HEK293 (cell line): ENCODE results near the gene PLEKHG5.

Source experiments
- OSR2 ChIP-seq: fragments of 450-650 bp; formaldehyde crosslinking; IDR thresholded peaks from 2 replicates; pipeline ENCODE4 v1.5.1; 2016; ENCODE audit warnings: missing biosample characterization, missing genetic modification characterization
- ZEB2 ChIP-seq: fragments of 450-650 bp; formaldehyde crosslinking; IDR thresholded peaks from 2 replicates; pipeline ENCODE4 v1.5.1; 2016; ENCODE audit warnings: missing biosample characterization, missing genetic modification characterization
- ZFP69B ChIP-seq: fragments of 450-650 bp; formaldehyde crosslinking; IDR thresholded peaks from 2 replicates; pipeline ENCODE4 v1.5.1; 2016; ENCODE audit warnings: missing biosample characterization, missing genetic modification characterization
- ZNF174 ChIP-seq: fragments of 450-650 bp; formaldehyde crosslinking; IDR thresholded peaks from 2 replicates; pipeline ENCODE4 v1.5.0; 2017; ENCODE audit warnings: missing biosample characterization, mild to moderate bottlenecking, missing genetic modification characterization
- ZNF274 ChIP-seq, 2 experiments: fragments of 200-500 bp in 1 of 2; fragments of 450-650 bp in 1 of 2; sonication (Bioruptor generic) in 1 of 2; formaldehyde crosslinking in 1 of 2; IDR thresholded peaks; 2 replicates each; pipeline versions ENCODE4 v1.5.1 to v1.6.1; 2014 to 2016; ENCODE audit warnings: borderline replicate concordance in 1 of 2, inconsistent platforms in 1 of 2, low read length in 1 of 2, missing biosample characterization in 1 of 2, missing genetic modification characterization in 1 of 2
- ZNF311 ChIP-seq: fragments of 450-650 bp; formaldehyde crosslinking; IDR thresholded peaks from 2 replicates; pipeline ENCODE4 v1.5.1; 2017; ENCODE audit warnings: missing biosample characterization, missing genetic modification characterization, borderline replicate concordance
- ZNF501 ChIP-seq: fragments of 450-650 bp; formaldehyde crosslinking; IDR thresholded peaks from 2 replicates; pipeline ENCODE4 v1.5.1; 2016; ENCODE audit warnings: missing biosample characterization, missing genetic modification characterization
- ZNF677 ChIP-seq: fragments of 450-650 bp; IDR thresholded peaks from 2 replicates; pipeline ENCODE4 v1.5.0; 2018; ENCODE audit warnings: missing biosample characterization, mild to moderate bottlenecking, missing genetic modification characterization, moderate library complexity
- TF ChIP-seq, protein P1 (sequence below): fragments of 450-650 bp; formaldehyde crosslinking; IDR thresholded peaks from 2 replicates; pipeline ENCODE4 v1.5.1; 2016; ENCODE audit warnings: missing biosample characterization, missing genetic modification characterization, borderline replicate concordance
- TF ChIP-seq, protein P2 (sequence below): fragments of 450-650 bp; formaldehyde crosslinking; IDR thresholded peaks from 2 replicates; pipeline ENCODE4 v1.5.1; 2017; ENCODE audit warnings: missing biosample characterization, missing genetic modification characterization
- TF ChIP-seq, protein P3 (sequence below): fragments of 450-650 bp; formaldehyde crosslinking; IDR thresholded peaks from 2 replicates; pipeline ENCODE4 v1.5.1; 2016; ENCODE audit warnings: missing biosample characterization, missing genetic modification characterization
- TF ChIP-seq, protein P4 (sequence below): fragments of 450-650 bp; formaldehyde crosslinking; IDR thresholded peaks from 2 replicates; pipeline ENCODE4 v1.5.1; 2016; ENCODE audit warnings: missing biosample characterization, missing genetic modification characterization, borderline replicate concordance

DNA sequence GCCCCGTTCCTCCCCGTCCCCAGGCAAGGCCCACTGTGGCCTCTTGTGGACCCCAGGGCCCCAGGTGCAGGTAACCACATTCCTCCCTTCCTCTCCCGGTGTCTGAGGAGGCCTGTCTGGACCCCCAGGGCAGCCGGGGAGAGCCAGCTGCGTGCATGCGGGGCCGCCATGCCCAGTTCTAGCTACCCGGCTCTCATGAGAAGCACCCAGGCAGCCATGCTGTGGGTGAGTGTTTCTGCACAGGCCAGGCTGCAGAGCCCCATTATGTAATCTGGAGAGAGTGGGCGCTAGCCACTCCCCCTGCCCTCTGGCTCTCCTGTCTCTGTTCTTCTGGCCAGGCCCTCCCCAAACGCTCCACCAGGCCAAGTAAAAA lies 18.4 kb upstream of the PLEKHG5 start:
- TF ChIP-seq, protein P1, sequence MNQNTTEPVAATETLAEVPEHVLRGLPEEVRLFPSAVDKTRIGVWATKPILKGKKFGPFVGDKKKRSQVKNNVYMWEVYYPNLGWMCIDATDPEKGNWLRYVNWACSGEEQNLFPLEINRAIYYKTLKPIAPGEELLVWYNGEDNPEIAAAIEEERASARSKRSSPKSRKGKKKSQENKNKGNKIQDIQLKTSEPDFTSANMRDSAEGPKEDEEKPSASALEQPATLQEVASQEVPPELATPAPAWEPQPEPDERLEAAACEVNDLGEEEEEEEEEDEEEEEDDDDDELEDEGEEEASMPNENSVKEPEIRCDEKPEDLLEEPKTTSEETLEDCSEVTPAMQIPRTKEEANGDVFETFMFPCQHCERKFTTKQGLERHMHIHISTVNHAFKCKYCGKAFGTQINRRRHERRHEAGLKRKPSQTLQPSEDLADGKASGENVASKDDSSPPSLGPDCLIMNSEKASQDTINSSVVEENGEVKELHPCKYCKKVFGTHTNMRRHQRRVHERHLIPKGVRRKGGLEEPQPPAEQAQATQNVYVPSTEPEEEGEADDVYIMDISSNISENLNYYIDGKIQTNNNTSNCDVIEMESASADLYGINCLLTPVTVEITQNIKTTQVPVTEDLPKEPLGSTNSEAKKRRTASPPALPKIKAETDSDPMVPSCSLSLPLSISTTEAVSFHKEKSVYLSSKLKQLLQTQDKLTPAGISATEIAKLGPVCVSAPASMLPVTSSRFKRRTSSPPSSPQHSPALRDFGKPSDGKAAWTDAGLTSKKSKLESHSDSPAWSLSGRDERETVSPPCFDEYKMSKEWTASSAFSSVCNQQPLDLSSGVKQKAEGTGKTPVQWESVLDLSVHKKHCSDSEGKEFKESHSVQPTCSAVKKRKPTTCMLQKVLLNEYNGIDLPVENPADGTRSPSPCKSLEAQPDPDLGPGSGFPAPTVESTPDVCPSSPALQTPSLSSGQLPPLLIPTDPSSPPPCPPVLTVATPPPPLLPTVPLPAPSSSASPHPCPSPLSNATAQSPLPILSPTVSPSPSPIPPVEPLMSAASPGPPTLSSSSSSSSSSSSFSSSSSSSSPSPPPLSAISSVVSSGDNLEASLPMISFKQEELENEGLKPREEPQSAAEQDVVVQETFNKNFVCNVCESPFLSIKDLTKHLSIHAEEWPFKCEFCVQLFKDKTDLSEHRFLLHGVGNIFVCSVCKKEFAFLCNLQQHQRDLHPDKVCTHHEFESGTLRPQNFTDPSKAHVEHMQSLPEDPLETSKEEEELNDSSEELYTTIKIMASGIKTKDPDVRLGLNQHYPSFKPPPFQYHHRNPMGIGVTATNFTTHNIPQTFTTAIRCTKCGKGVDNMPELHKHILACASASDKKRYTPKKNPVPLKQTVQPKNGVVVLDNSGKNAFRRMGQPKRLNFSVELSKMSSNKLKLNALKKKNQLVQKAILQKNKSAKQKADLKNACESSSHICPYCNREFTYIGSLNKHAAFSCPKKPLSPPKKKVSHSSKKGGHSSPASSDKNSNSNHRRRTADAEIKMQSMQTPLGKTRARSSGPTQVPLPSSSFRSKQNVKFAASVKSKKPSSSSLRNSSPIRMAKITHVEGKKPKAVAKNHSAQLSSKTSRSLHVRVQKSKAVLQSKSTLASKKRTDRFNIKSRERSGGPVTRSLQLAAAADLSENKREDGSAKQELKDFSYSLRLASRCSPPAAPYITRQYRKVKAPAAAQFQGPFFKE: no peak
- TF ChIP-seq, protein P2, sequence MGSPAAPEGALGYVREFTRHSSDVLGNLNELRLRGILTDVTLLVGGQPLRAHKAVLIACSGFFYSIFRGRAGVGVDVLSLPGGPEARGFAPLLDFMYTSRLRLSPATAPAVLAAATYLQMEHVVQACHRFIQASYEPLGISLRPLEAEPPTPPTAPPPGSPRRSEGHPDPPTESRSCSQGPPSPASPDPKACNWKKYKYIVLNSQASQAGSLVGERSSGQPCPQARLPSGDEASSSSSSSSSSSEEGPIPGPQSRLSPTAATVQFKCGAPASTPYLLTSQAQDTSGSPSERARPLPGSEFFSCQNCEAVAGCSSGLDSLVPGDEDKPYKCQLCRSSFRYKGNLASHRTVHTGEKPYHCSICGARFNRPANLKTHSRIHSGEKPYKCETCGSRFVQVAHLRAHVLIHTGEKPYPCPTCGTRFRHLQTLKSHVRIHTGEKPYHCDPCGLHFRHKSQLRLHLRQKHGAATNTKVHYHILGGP: no peak
- TF ChIP-seq OSR2 (tag by site-specific recombination) (no peak), ZNF311 (no peak), ZEB2 (tag by site-specific recombination) (no peak), ZNF501 (tag by site-specific recombination) (no peak), ZNF274 (IDR thresholded peaks at IDR 0.05; ENCODE audit: low read length) (no peak), ZNF274 (tag by site-specific recombination; IDR thresholded peaks at IDR 0.05; ENCODE audit: borderline replicate concordance) (no peak), ZFP69B (no peak), ZNF174 (tag by site-specific recombination) (no peak), ZNF677 (tag by site-specific recombination) (no peak)
- TF ChIP-seq, protein P3, sequence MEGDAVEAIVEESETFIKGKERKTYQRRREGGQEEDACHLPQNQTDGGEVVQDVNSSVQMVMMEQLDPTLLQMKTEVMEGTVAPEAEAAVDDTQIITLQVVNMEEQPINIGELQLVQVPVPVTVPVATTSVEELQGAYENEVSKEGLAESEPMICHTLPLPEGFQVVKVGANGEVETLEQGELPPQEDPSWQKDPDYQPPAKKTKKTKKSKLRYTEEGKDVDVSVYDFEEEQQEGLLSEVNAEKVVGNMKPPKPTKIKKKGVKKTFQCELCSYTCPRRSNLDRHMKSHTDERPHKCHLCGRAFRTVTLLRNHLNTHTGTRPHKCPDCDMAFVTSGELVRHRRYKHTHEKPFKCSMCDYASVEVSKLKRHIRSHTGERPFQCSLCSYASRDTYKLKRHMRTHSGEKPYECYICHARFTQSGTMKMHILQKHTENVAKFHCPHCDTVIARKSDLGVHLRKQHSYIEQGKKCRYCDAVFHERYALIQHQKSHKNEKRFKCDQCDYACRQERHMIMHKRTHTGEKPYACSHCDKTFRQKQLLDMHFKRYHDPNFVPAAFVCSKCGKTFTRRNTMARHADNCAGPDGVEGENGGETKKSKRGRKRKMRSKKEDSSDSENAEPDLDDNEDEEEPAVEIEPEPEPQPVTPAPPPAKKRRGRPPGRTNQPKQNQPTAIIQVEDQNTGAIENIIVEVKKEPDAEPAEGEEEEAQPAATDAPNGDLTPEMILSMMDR (tag by site-specific recombination): no peak
- TF ChIP-seq, protein P4, sequence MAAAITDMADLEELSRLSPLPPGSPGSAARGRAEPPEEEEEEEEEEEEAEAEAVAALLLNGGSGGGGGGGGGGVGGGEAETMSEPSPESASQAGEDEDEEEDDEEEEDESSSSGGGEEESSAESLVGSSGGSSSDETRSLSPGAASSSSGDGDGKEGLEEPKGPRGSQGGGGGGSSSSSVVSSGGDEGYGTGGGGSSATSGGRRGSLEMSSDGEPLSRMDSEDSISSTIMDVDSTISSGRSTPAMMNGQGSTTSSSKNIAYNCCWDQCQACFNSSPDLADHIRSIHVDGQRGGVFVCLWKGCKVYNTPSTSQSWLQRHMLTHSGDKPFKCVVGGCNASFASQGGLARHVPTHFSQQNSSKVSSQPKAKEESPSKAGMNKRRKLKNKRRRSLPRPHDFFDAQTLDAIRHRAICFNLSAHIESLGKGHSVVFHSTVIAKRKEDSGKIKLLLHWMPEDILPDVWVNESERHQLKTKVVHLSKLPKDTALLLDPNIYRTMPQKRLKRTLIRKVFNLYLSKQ (tag by site-specific recombination): no peak
